ENCODE measurements around the gene MMP26. TPM values are rescaled to one million over a fixed set of nuclear protein-coding genes. Genes with fewer than 3 reads are reported as not detected.
"Not testable (repeated sequence)": the region's sequence is repeated elsewhere in the genome, so short reads cannot be mapped to it uniquely, and the experiment has no call there.

The MMP26 gene
- total RNA-seq, 1 donor: not detected

- DNase-seq (ENCODE audit: insufficient read length, low spot score, missing footprints): no peak
- H3K79me2 ChIP-seq (ENCODE audit: insufficient read depth, low read length): no peaks in the 10 kb centered on the region
- H3K9me3 ChIP-seq (ENCODE audit: low read depth, low read length): no peaks in the 10 kb centered on the region
- no peaks in the 10 kb centered on the region for H3K27me3 ChIP-seq (ENCODE audit: insufficient read depth, low read length)
- no peaks in the 10 kb centered on the region for H4K20me1 ChIP-seq (ENCODE audit: insufficient read depth, low read length)
- H3K36me3 ChIP-seq (ENCODE audit: insufficient read depth, low read length): no peaks in the 10 kb centered on the region
- TF ChIP-seq CTCF (IDR thresholded peaks at IDR 0.05; ENCODE audit: extremely low read depth, low read depth, low read length): no peak
- no peak overlapping the region for H3K4me3 ChIP-seq (ENCODE audit: insufficient read depth, low read length)
- no peak overlapping the region for H2AFZ ChIP-seq (ENCODE audit: low read length)
- H3K4me1 ChIP-seq (ENCODE audit: insufficient read depth, low read length): no peaks in the 10 kb centered on the region
- no peak overlapping the region for H3K4me2 ChIP-seq (ENCODE audit: insufficient read depth, low read length)
- no peak overlapping the region for H3K27ac ChIP-seq (ENCODE audit: low read depth, low read length)
Observed at GRCh38 chr11:4700436-4700820, 4.2 kb upstream of the MMP26 start.

- Histone ChIP-seq H3K4me1 (ENCODE audit: insufficient read depth, low read length) (no peaks in the 10 kb centered on the region), H4K20me1 (ENCODE audit: insufficient read depth, low read length) (no peaks in the 10 kb centered on the region), H3K9me3 (ENCODE audit: low read depth, low read length) (no peaks in the 10 kb centered on the region), H3K4me3 (ENCODE audit: insufficient read depth, low read length) (no peak overlapping the region), H2AFZ (ENCODE audit: low read length) (no peak overlapping the region), H3K36me3 (ENCODE audit: insufficient read depth, low read length) (no peaks in the 10 kb centered on the region), H3K27me3 (ENCODE audit: insufficient read depth, low read length) (no peaks in the 10 kb centered on the region), H3K4me2 (ENCODE audit: insufficient read depth, low read length) (no peak overlapping the region), H3K27ac (ENCODE audit: low read depth, low read length) (no peak overlapping the region), H3K79me2 (ENCODE audit: insufficient read depth, low read length) (no peaks in the 10 kb centered on the region)
- peak; percentile 21 for DNase-seq (ENCODE audit: insufficient read length, low spot score, missing footprints)
- no peak for TF ChIP-seq CTCF (IDR thresholded peaks at IDR 0.05; ENCODE audit: extremely low read depth, low read depth, low read length)
Observed at GRCh38 chr11:4704790-4705334, 278 bp downstream of the MMP26 start.

GRCh38 chr11:4713241-4713640 is 8.7 kb downstream of the MMP26 start:
- no peaks in the 10 kb centered on the region for H4K20me1 ChIP-seq (ENCODE audit: insufficient read depth, low read length)
- H3K79me2 ChIP-seq (ENCODE audit: insufficient read depth, low read length): no peaks in the 10 kb centered on the region
- H3K9me3 ChIP-seq (ENCODE audit: low read depth, low read length): no peaks in the 10 kb centered on the region
- no peaks in the 10 kb centered on the region for H3K4me1 ChIP-seq (ENCODE audit: insufficient read depth, low read length)
- no peaks in the 10 kb centered on the region for H3K36me3 ChIP-seq (ENCODE audit: insufficient read depth, low read length)
- no peak overlapping the region for H2AFZ ChIP-seq (ENCODE audit: low read length)
- DNase-seq (ENCODE audit: insufficient read length, low spot score, missing footprints): no peak
- H3K27ac ChIP-seq (ENCODE audit: low read depth, low read length): no peak overlapping the region
- no peak overlapping the region for H3K4me2 ChIP-seq (ENCODE audit: insufficient read depth, low read length)
- no peaks in the 10 kb centered on the region for H3K27me3 ChIP-seq (ENCODE audit: insufficient read depth, low read length)
- H3K4me3 ChIP-seq (ENCODE audit: insufficient read depth, low read length): no peak overlapping the region
- TF ChIP-seq CTCF (IDR thresholded peaks at IDR 0.05; ENCODE audit: extremely low read depth, low read depth, low read length): no peak

GRCh38 chr11:4714300-4714699 is 9.7 kb downstream of the MMP26 start:
- no peaks in the 10 kb centered on the region for H4K20me1 ChIP-seq (ENCODE audit: insufficient read depth, low read length)
- H3K9me3 ChIP-seq (ENCODE audit: low read depth, low read length): no peaks in the 10 kb centered on the region
- no peak overlapping the region for H3K4me2 ChIP-seq (ENCODE audit: insufficient read depth, low read length)
- no peak for DNase-seq (ENCODE audit: insufficient read length, low spot score, missing footprints)
- H3K36me3 ChIP-seq (ENCODE audit: insufficient read depth, low read length): no peaks in the 10 kb centered on the region
- no peak for TF ChIP-seq CTCF (IDR thresholded peaks at IDR 0.05; ENCODE audit: extremely low read depth, low read depth, low read length)
- H3K4me3 ChIP-seq (ENCODE audit: insufficient read depth, low read length): no peak overlapping the region
- no peaks in the 10 kb centered on the region for H3K27me3 ChIP-seq (ENCODE audit: insufficient read depth, low read length)
- no peak overlapping the region for H2AFZ ChIP-seq (ENCODE audit: low read length)
- H3K4me1 ChIP-seq (ENCODE audit: insufficient read depth, low read length): no peaks in the 10 kb centered on the region
- H3K79me2 ChIP-seq (ENCODE audit: insufficient read depth, low read length): no peaks in the 10 kb centered on the region
- no peak overlapping the region for H3K27ac ChIP-seq (ENCODE audit: low read depth, low read length)

- not testable (repeated sequence) for H2AFZ ChIP-seq (ENCODE audit: low read length); H3K27me3 ChIP-seq (ENCODE audit: insufficient read depth, low read length); H3K79me2 ChIP-seq (ENCODE audit: insufficient read depth, low read length); H3K9me3 ChIP-seq (ENCODE audit: low read depth, low read length); DNase-seq (ENCODE audit: insufficient read length, low spot score, missing footprints); H3K4me1 ChIP-seq (ENCODE audit: insufficient read depth, low read length); H3K4me2 ChIP-seq (ENCODE audit: insufficient read depth, low read length); H3K36me3 ChIP-seq (ENCODE audit: insufficient read depth, low read length); H4K20me1 ChIP-seq (ENCODE audit: insufficient read depth, low read length); H3K4me3 ChIP-seq (ENCODE audit: insufficient read depth, low read length); H3K27ac ChIP-seq (ENCODE audit: low read depth, low read length)
Observed at GRCh38 chr11:4722616-4723534, 18.3 kb downstream of the MMP26 start.

Measured in osteoblast (primary cell).